Naive thymus-derived CD8-positive, alpha-beta T cell (primary cell): ENCODE measurements around the gene FUT2. TPM values are rescaled to one million over a fixed set of nuclear protein-coding genes. Genes with fewer than 3 reads are reported as not detected.

Experiments used
- ATAC-seq, 2 donors: fragments of 150-1000 bp; cut with Tn5 transposase in 1 of 2; sonication (Bioruptor Pico), chemical (Tn5 transposase) in 1 of 2; 1 replicate in 1 of 2; 2 replicates in 1 of 2; pipeline ENCODE4 v1.10.0; 2021; ENCODE audit warnings: mild to moderate bottlenecking in 2 of 2, moderate library complexity in 2 of 2
- POLR2A ChIA-PET: fragments of 350-600 bp; sonication (Branson Sonifier 250); formaldehyde crosslinking; loops from one replicate; lab custom pipeline; 2021; ENCODE audit warnings: antibody characterized with exemption; lab: Charles Lee
- DNase-seq, 10 donors: peaks; one replicate each; pipeline versions ENCODE4 v3.0.0 to v3.0.0-alpha.2; 2020 to 2022
- H3K27ac Mint-ChIP-seq, 10 donors: one replicate each; pipeline ENCODE4 v1.8.0; 2020 to 2022; ENCODE audit warnings: mild to moderate bottlenecking in 10 of 10, mixed read lengths in 10 of 10, moderate library complexity in 4 of 10, inconsistent platforms in 1 of 10
- H3K27me3 Mint-ChIP-seq, 5 donors: one replicate each; pipeline ENCODE4 v1.8.0; 2021 to 2022; ENCODE audit warnings: mixed read lengths in 5 of 5
- H3K36me3 Mint-ChIP-seq, 3 donors: one replicate each; pipeline ENCODE4 v1.8.0; 2020 to 2022; ENCODE audit warnings: mixed read lengths in 3 of 3, mild to moderate bottlenecking in 2 of 3, inconsistent platforms in 1 of 3
- H3K4me1 Mint-ChIP-seq, 4 donors: one replicate each; pipeline ENCODE4 v1.8.0; 2021 to 2022; ENCODE audit warnings: mixed read lengths in 4 of 4
- H3K4me3 Mint-ChIP-seq, 10 donors: one replicate each; pipeline ENCODE4 v1.8.0; 2020 to 2022; ENCODE audit warnings: mild to moderate bottlenecking in 10 of 10, mixed read lengths in 10 of 10, moderate library complexity in 6 of 10, inconsistent platforms in 1 of 10
- H3K9me3 Mint-ChIP-seq, 9 donors: one replicate each; pipeline ENCODE4 v1.8.0; 2020 to 2022; ENCODE audit warnings: mixed read lengths in 9 of 9, mild to moderate bottlenecking in 3 of 9, inconsistent platforms in 1 of 9, moderate library complexity in 1 of 9
- polyA plus RNA-seq, 3 donors: library from polyadenylated mRNA; unstranded; fragments of 300-500 nt; fragmentation: Illumina TruSeq; gene quantifications; one replicate each; pipeline ENCODE4 v1.2.3, GENCODE V29; 2021
- total RNA-seq, 8 experiments: library from RNA in 2 of 8; stranded (reverse) in 2 of 8; gene quantifications; one replicate each; pipeline ENCODE4 v1.2.3 and lab custom pipeline; 2021 to 2026

FUT2 gene
- total and polyA plus RNA-seq, 5 experiments from 2014 or later = 0.17 to 1.8 (median 0.17) TPM; not detected in 2

DNA sequence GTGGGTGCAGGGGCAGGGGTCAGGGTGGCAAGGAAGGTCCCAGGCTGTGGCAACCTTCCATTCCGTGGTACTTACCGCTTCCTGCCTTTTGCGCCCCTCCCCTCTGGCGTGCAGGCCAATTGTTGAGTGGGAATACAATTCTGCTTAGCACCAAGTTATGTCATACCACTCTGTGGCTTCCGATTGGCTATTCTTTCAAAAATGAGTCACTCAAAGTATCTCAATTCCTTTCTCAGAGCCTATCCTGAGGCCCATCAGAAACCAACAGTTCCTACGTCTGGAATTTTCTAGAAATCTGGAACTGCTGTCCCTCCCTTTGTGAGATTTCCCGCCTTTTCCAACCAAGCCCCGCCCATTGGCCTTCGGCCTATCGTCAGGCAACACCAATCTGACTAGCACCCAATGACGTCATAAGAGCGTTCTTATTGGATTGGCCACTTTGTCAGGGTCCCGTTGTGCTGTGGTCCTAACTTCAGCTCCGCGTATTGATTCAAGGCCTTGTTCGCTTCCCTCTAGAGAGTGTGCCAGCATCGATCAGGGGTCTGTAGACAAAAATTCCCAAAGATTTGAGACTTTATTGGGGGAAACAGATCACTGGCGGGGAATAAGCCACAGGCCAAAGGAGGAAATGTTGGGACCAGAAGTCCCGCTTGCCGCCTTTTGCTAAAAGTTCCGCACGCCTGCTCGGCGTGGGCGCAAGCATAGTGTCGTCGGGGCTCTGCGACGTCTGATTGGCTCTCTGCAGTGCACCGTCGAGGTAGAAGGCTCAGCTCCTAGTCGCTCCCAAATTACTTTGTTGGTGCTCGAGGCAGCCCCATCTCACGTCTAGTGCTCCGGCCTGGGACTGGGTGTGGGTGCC, 34.7 kb upstream of the FUT2 start:
- DNase-seq (peak; percentile 57 to 89 (median 82)), ATAC-seq (peak; percentile 96)
- Mint-ChIP-seq H3K27me3 (peaks cover 0 to 1% (median 0%) of the 10 kb centered on the region in 5 donors), H3K27ac (peak overlapping the region; percentile 68 to 98 (median 92)), H3K4me3 (peak overlapping the region; percentile 72 to 87 (median 78)), H3K4me1 (peaks cover 7 to 12% (median 9%) of the 10 kb centered on the region in 4 donors), H3K9me3 (no peaks in the 10 kb centered on the region), H3K36me3 (no peaks in the 10 kb centered on the region)
- POLR2A ChIA-PET = interaction anchor here (1.1 to 1.9 kb wide), 2 partner anchors 10 to 78 kb away, joined by 4 read pairs; no protein-coding TSS in a partner anchor

DNA sequence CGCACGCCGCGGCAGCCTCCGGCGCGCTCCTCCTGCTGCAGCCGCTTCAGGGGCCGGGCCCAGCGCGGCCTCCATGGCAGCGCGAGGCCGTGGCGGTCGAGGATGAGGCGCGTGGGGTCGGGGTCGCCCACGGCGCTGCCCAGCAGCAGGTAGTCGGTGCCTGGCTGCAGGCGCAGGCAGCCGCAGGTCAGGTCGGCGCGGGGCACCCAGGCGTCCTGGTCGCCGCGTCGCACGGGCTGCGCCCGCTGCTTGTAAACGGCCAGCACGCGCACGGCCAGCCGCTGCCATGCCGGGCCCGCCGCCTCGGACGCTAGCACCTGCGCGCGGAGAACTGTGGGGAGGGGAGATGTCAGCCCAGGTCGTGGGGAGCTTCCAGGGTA, 34.1 kb upstream of the FUT2 start:
- no peak for ATAC-seq
- Mint-ChIP-seq H3K4me3 (no peak overlapping the region), H3K27ac (peak overlapping the region in 1 of 10 donors; percentile 55), H3K4me1 (peaks cover 7 to 12% (median 9%) of the 10 kb centered on the region in 4 donors), H3K9me3 (no peaks in the 10 kb centered on the region), H3K36me3 (no peaks in the 10 kb centered on the region), H3K27me3 (peaks cover 0 to 1% (median 0%) of the 10 kb centered on the region in 5 donors)
- DNase-seq = peak in 1 of 10 donors; percentile 46
- POLR2A ChIA-PET = interaction anchor here (1.1 kb wide), 1 partner anchor 11 kb away, joined by 4 read pairs; no protein-coding TSS in a partner anchor

DNA sequence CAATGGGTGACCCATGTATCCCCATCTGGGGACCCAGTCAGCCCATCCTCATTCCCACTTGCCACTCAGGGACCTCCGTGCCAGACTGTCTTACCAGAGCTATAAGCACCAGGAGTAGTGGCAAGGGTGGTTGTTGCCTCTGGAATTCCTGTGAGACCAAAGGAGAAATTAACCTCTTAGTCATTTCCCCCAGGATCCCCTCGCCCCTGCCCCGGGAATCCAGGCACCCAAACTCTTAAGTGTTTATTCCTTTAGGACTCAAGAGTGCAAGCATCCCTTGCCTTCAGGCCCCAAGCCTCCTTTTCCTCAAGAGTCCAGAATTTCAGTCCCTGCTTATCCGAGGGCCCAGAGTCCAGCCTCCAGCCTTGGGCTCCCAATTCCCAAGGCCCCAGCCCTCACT, 32.1 kb upstream of the FUT2 start:
- ATAC-seq (no peak), DNase-seq (peak in 1 of 10 donors; percentile 45)
- POLR2A ChIA-PET = interaction anchor here (0.8 kb wide), 1 partner anchor 21 kb away, joined by 3 read pairs; no protein-coding TSS in a partner anchor
- Mint-ChIP-seq H3K27ac (peak overlapping the region in 1 of 10 donors; percentile 24), H3K36me3 (no peaks in the 10 kb centered on the region), H3K27me3 (peaks cover 0 to 1% (median 0%) of the 10 kb centered on the region in 5 donors), H3K4me1 (peaks cover 8 to 12% (median 9%) of the 10 kb centered on the region in 4 donors), H3K4me3 (no peak overlapping the region), H3K9me3 (no peaks in the 10 kb centered on the region)

- no peak for ATAC-seq
- no peak for DNase-seq
- no peak overlapping the region for H3K27ac Mint-ChIP-seq
- H3K4me3 Mint-ChIP-seq = no peak overlapping the region
- no peaks in the 10 kb centered on the region for H3K36me3 Mint-ChIP-seq
- H3K4me1 Mint-ChIP-seq = peaks cover 8 to 12% (median 9%) of the 10 kb centered on the region in 4 donors
- POLR2A ChIA-PET = no interaction called here
- H3K27me3 Mint-ChIP-seq = no peaks in the 10 kb centered on the region
- H3K9me3 Mint-ChIP-seq = peaks cover 0 to under 1% (median 0%) of the 10 kb centered on the region in 9 donors
Measured at GRCh38 chr19:48664476-48664875, 31.3 kb upstream of the FUT2 start.

DNA sequence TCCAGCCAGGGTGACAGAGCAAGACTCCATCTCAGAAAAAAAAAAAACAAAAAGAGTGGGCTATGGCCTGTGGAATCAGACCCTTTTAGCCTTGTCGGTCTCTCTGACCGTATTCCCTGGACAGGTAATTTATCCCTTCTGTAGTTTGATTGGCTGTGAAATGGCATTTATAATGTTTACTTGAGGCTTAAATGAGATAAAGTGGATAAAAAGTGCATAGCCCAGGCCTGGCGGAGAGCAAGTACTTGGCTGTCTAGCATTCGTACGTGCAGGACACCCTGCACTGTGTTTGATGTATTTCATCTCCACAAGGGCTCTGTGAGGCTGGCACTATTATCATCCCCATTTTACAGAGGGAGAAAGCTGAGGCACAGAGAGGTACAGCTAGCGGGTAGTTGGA, 30.0 kb upstream of the FUT2 start:
- H3K27ac Mint-ChIP-seq = peak overlapping the region in 1 of 10 donors; percentile 60
- H3K4me3 Mint-ChIP-seq = no peak overlapping the region
- ATAC-seq = no peak
- POLR2A ChIA-PET = no interaction called here
- no peaks in the 10 kb centered on the region for H3K27me3 Mint-ChIP-seq
- peaks cover 6 to 10% (median 7%) of the 10 kb centered on the region in 4 donors for H3K4me1 Mint-ChIP-seq
- H3K36me3 Mint-ChIP-seq = no peaks in the 10 kb centered on the region
- DNase-seq = no peak
- H3K9me3 Mint-ChIP-seq = peaks cover 0 to 9% (median 0%) of the 10 kb centered on the region in 9 donors

DNA sequence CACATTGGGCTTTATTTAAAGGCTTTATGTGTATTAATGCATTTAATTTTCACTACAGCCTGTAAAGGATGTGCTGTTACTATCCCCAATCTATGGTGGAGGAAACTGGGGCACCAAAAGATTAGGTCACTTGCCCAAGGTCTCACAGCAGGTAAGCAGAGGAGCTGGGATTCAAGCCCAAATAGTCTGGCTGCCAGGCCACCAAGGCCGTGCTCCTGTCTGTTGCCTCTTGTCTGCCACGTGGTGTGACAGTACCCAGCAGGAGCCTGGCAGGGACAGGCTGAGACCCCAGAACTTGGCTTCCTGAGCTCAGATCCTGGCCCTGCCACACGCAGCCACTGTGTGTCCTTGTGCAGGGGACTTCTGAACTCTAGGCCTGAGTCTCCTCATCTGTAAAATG, 27.4 kb upstream of the FUT2 start:
- peaks cover 0 to 3% (median 0%) of the 10 kb centered on the region in 4 donors for H3K4me1 Mint-ChIP-seq
- no peak for DNase-seq
- H3K27ac Mint-ChIP-seq = no peak overlapping the region
- POLR2A ChIA-PET = interaction anchor here (0.6 kb wide), 1 partner anchor 29 kb away, joined by 7 read pairs; no protein-coding TSS in a partner anchor
- no peak overlapping the region for H3K4me3 Mint-ChIP-seq
- H3K36me3 Mint-ChIP-seq = no peaks in the 10 kb centered on the region
- ATAC-seq = no peak
- H3K9me3 Mint-ChIP-seq = peaks cover 0 to 9% (median 0%) of the 10 kb centered on the region in 9 donors
- no peaks in the 10 kb centered on the region for H3K27me3 Mint-ChIP-seq

- Mint-ChIP-seq H3K36me3 (no peaks in the 10 kb centered on the region), H3K9me3 (peaks cover 0 to 9% (median 0%) of the 10 kb centered on the region in 9 donors), H3K27ac (peak overlapping the region in 2 of 10 donors; percentile 19 to 41), H3K4me1 (peaks cover 0 to 3% (median 0%) of the 10 kb centered on the region in 4 donors), H3K4me3 (no peak overlapping the region), H3K27me3 (no peaks in the 10 kb centered on the region)
- POLR2A ChIA-PET = interaction anchor here (0.6 kb wide), 1 partner anchor 29 kb away, joined by 7 read pairs; no protein-coding TSS in a partner anchor
- DNase-seq (no peak), ATAC-seq (no peak)
Measured at GRCh38 chr19:48668761-48669160, 27.0 kb upstream of the FUT2 start.

DNA sequence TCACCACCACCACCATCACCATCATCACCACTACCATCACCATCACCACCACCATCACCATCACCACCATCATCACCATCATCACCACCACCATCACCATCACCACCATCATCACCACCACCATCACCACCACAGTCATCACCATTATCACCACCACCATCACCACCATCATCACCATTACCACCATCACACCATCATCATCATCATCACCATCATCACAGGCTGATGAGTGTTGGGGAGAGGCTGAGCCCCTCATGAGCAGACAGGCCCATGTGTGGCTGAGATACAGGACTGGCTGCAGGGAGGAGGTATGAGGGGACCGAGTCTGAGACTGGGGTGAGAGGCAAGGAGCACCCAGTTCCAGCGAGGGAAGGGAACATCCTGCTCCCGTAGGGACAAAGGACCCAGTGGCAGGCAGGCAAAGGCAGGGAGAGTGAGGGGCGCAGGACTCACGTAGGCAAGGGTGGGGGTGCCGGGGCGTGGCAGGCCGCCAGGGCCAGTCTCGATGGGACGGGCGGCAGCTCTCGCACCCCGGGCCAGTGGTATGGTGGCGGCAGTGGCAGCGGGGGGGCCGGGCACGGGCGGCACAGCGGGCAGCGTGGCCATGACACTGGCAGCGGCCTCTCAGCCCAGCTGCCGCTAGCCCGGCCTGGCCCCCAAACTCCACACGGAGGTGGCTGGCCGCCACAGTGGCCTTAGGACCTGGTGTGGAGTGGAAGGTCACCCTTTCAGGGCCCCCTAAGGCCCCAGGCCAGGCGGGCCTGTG, 25.7 kb upstream of the FUT2 start:
- peaks cover under 1 to 3% (median 2%) of the 10 kb centered on the region in 4 donors for H3K4me1 Mint-ChIP-seq
- no peaks in the 10 kb centered on the region for H3K27me3 Mint-ChIP-seq
- H3K4me3 Mint-ChIP-seq = no peak overlapping the region
- DNase-seq (no peak), ATAC-seq (no peak)
- H3K9me3 Mint-ChIP-seq = peaks cover 0 to 9% (median 0%) of the 10 kb centered on the region in 9 donors
- no peaks in the 10 kb centered on the region for H3K36me3 Mint-ChIP-seq
- peak overlapping the region in 1 of 10 donors; percentile 17 for H3K27ac Mint-ChIP-seq
- POLR2A ChIA-PET = no interaction called here

- no peak for ATAC-seq
- peaks cover 5 to 9% (median 7%) of the 10 kb centered on the region in 4 donors for H3K4me1 Mint-ChIP-seq
- H3K27me3 Mint-ChIP-seq = no peaks in the 10 kb centered on the region
- H3K36me3 Mint-ChIP-seq = no peaks in the 10 kb centered on the region
- H3K4me3 Mint-ChIP-seq = no peak overlapping the region
- H3K9me3 Mint-ChIP-seq = peaks cover 0 to 9% (median 0%) of the 10 kb centered on the region in 9 donors
- peak overlapping the region in 2 of 10 donors; percentile 33 to 46 for H3K27ac Mint-ChIP-seq
- POLR2A ChIA-PET = no interaction called here
- DNase-seq = no peak
Measured at GRCh38 chr19:48670699-48671445, 24.9 kb upstream of the FUT2 start.

GRCh38 chr19:48671446-48671995, 24.2 kb upstream of the FUT2 start:
- DNase-seq (no peak), ATAC-seq (no peak)
- peaks cover 5 to 11% (median 7%) of the 10 kb centered on the region in 4 donors for H3K4me1 Mint-ChIP-seq
- H3K27ac Mint-ChIP-seq = peak overlapping the region in 1 of 10 donors; percentile 46
- POLR2A ChIA-PET = no interaction called here
- H3K9me3 Mint-ChIP-seq = peaks cover 0 to 9% (median 0%) of the 10 kb centered on the region in 9 donors
- H3K27me3 Mint-ChIP-seq = no peaks in the 10 kb centered on the region
- no peak overlapping the region for H3K4me3 Mint-ChIP-seq
- no peaks in the 10 kb centered on the region for H3K36me3 Mint-ChIP-seq

DNA sequence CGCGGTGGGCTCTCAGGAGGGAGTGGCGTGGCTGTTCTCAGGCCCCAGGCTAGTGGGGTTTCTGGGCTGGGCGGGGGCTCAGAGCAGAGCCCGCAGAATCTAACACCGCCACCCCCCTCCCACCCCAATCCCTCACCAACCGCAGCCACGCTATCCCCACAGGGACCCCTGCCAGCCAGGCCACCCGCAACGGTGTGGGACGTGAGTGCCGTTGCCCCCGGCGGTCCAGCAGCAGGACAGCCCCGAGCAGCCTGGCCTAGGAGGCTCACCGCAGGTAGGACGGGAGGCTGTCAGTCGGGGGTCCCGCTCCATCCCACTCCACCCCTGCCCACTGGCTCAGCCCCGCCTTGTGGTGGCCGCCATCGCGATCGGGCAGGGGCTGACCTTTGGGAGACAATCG, 22.8 kb upstream of the FUT2 start, which contains the start of gene NTN5:
NTN5 (minus strand) TSS at position 24 of the 400 bp plus-strand sequence. CDS start 2,031 bp downstream, outside the sequence.
- Mint-ChIP-seq H3K4me3 (no peak within 1 kb of the TSS), H3K27me3 (no peaks in the 10 kb centered on the region), H3K27ac (peak within 1 kb of the TSS in 2 of 10 donors; percentile 29 to 34), H3K36me3 (no peaks in the 10 kb centered on the region), H3K9me3 (peaks cover 0 to 9% (median 0%) of the 10 kb centered on the region in 9 donors), H3K4me1 (peaks cover 5 to 11% (median 7%) of the 10 kb centered on the region in 4 donors)
- DNase-seq (no peak), ATAC-seq (no peak)
- POLR2A ChIA-PET = interaction anchor here (3.1 kb wide), 1 partner anchor 27 kb away, joined by 24 read pairs; the partner anchor contains the start of gene CA11
